AG04449 (cell line): ENCODE measurements around the gene OR5B12.

ENCODE experiments used
- CTCF ChIA-PET: fragments of 350-600 bp; formaldehyde crosslinking; extraction: SDS; loops from one replicate; lab custom pipeline; 2021; ENCODE audit warnings: antibody characterized with exemption; lab: Yijun Ruan, JAX
- POLR2A ChIA-PET: fragments of 400-600, 350-600 bp; formaldehyde crosslinking; extraction: SDS; loops from one replicate; lab custom pipeline; 2020; ENCODE audit warnings: antibody characterized with exemption, inconsistent platforms; lab: Yijun Ruan, JAX
- DNase-seq: peaks from one replicate; pipeline ENCODE4 v3.0.0-alpha.2; 2010; ENCODE audit warnings: low read depth, low spot score
- H3K4me3 ChIP-seq: 2 replicates; pipeline ENCODE4 v1.5.1; 2011; ENCODE audit warnings: low read depth, mild to moderate bottlenecking, control low read depth, low read length
- TF ChIP-seq, protein P1 (sequence below): IDR thresholded peaks from one replicate; pipeline ENCODE4 v1.5.1; 2011; ENCODE audit warnings: mild to moderate bottlenecking, moderate library complexity, low read length, control low read depth, inconsistent platforms; ENCODE audit not compliant: insufficient read depth; ENCODE audit errors: missing control alignments

The OR5B12 gene

DNA sequence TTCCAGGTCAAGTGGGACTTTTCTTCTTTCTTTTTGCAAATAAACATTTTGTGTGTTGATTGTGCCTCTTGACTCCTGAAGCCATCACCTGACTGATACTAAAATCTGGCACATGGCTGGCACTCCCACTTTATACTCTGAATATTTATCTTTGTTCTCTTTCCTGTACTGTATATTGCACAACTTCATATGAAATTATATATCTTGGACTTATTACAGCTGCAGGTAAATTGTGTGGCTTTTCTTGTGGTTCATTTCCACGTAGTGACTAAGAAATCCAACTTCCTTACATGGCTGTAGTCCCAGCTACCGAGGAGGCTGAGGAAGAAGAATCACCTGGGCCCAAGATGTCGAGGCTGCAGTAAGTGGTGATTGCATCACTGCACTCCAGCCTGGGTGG is 23.7 kb upstream of the OR5B12 start:
- POLR2A ChIA-PET, result no interaction called here
- no peak for DNase-seq
- no peak overlapping the region for H3K4me3 ChIP-seq
- TF ChIP-seq, protein P1, sequence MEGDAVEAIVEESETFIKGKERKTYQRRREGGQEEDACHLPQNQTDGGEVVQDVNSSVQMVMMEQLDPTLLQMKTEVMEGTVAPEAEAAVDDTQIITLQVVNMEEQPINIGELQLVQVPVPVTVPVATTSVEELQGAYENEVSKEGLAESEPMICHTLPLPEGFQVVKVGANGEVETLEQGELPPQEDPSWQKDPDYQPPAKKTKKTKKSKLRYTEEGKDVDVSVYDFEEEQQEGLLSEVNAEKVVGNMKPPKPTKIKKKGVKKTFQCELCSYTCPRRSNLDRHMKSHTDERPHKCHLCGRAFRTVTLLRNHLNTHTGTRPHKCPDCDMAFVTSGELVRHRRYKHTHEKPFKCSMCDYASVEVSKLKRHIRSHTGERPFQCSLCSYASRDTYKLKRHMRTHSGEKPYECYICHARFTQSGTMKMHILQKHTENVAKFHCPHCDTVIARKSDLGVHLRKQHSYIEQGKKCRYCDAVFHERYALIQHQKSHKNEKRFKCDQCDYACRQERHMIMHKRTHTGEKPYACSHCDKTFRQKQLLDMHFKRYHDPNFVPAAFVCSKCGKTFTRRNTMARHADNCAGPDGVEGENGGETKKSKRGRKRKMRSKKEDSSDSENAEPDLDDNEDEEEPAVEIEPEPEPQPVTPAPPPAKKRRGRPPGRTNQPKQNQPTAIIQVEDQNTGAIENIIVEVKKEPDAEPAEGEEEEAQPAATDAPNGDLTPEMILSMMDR, result no peak
- CTCF ChIA-PET, result no interaction called here

DNA sequence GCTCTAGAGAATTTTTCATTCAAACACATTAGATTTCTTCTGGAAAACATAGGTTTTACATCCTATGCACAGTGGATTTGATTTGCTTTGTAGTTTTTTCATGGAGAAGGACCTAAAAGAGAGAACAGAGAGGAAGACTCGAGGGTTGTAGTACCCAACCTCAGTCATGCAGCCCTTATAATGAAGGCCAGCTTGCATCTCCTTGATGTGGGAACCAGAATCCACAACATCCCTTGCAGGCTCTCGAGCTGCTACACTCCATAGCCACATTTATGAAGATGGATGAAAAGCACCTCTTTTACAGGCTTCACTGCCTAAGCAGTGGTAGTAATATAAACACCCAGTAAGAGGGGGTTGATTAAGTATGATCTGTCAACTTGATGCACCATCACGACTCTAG is 9.5 kb upstream of the OR5B12 start:
- no peak for DNase-seq
- CTCF ChIA-PET, result no interaction called here
- H3K4me3 ChIP-seq, result no peak overlapping the region
- POLR2A ChIA-PET, result no interaction called here
- TF ChIP-seq, protein P1, result no peak

DNA sequence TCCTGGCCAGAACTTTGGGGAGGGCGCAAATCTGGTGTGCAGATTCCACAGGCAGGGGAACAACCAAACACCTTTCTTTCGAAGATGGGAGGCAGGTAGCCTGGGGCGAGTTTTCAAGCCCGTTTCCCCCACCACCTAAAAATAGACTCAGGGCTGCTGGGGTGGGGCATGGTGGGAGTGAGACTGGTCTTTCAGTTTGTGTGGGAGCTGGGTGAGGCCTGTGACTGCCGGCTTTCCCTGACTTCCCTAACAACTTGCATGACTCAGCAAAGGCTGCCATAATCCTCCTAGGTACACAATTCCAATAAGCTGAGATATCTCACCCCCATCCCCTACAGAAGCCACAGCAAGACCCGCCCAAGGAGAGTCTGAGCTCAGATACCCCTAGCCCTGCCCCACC is 4.3 kb upstream of the OR5B12 start:
- POLR2A ChIA-PET, result no interaction called here

DNA sequence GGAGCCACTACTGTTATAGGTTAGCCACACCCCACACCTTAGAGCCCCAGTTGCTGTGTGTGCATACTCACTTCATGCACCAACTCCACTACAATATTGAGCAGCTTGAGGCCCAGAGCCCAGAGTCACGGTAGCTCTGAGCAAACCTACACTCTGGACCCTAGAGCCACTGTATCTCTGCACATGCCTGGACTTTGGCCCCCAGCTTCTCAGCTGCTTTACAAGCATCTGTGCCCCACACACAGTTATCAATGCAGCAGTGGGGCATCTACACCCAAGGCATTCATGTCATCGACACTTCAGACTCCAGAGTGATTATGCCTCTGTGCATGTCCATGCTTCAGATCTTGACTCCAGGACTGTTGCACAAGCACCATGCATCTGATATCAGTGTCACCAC is 2.3 kb upstream of the OR5B12 start:
- DNase-seq, result no peak
- POLR2A ChIA-PET, result no interaction called here

More for the DNA sequence above, 4.3 kb upstream of the OR5B12 start:
- no peak overlapping the region for H3K4me3 ChIP-seq
- no peak for DNase-seq
- CTCF ChIA-PET, result no interaction called here
- TF ChIP-seq, protein P1, result no peak

DNA sequence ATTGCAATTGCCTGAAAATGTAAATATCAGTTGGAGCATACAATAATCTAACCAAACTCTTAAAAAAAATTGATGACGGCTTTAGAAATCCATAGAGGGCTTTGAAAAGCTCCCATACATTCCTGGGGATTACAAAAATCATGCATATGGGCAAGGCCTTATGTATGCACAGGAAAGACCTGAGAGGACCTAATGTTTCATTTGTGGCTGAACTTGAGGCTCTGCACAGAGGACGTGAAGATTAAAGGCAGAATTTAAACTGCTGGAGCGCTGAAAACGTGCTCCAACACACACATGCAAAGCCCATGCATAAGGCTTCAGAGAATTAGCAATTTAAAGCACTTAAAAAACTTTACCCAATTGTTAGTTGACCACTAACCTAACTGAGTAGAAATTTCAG is 3.5 kb downstream of the OR5B12 start:
- ChIA-PET POLR2A (no interaction called here), CTCF (interaction anchor here (0.7 kb wide), 1 partner anchor 1192 kb away, joined by 3 read pairs; no protein-coding TSS in a partner anchor)
- no peak for DNase-seq
- no peak overlapping the region for H3K4me3 ChIP-seq
- TF ChIP-seq, protein P1, result no peak

More for the DNA sequence above, 2.3 kb upstream of the OR5B12 start:
- TF ChIP-seq, protein P1, result no peak
- no peak overlapping the region for H3K4me3 ChIP-seq
- CTCF ChIA-PET, result no interaction called here

DNA sequence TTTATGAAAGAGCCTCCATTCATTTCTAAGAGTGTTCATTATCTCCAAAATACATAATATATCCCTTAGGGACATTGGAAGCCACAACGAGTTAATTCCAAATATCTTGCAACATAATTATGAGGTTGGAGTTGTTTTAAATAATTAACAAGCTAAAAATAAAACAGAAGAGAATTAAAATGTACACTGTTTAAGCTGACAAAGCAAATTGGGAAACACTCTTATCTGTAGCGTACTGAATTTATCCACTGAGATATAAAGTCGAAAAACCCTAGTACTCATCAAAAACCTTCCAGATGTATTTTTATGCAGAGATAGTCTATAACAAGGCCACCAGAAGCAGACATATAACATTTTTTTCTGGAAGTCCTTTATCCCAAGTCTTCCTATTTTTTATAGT is 7.8 kb downstream of the OR5B12 start:
- no peak overlapping the region for H3K4me3 ChIP-seq
- TF ChIP-seq, protein P1, result no peak
- no peak for DNase-seq
- POLR2A ChIA-PET, result no interaction called here
- CTCF ChIA-PET, result no interaction called here
